Measurements from ENCODE around the gene EFNB2.

The EFNB2 gene

DNA sequence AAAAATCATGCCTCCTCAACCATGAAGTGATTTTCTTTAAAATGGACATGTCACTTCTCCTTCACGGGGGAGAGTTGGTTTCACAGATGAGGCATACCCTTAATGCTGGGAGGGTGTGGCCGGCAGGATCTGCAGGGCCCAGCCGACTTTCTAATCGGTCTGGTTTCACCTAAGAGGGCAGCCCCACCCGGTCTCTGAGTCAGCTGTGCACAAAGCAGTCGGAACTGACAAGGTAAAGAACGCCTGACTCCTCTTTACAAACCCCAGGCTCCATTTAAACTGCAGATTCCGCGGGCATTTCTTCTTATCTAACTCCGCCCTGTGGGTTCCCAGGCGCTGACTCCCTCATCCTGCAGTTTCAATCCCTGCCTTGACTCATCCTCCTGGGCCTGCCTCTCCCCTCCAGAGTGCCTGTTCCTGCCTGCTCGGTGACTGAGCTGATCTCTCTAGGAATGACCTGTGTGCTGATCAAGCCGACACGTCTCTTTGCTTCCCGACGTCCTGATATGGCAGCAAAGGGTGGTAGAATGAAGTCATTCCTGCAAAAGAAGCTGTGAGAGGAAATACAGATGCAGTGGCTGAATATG is 63.4 kb downstream of the EFNB2 start (continued):
- TF ChIP-seq, protein P1, sequence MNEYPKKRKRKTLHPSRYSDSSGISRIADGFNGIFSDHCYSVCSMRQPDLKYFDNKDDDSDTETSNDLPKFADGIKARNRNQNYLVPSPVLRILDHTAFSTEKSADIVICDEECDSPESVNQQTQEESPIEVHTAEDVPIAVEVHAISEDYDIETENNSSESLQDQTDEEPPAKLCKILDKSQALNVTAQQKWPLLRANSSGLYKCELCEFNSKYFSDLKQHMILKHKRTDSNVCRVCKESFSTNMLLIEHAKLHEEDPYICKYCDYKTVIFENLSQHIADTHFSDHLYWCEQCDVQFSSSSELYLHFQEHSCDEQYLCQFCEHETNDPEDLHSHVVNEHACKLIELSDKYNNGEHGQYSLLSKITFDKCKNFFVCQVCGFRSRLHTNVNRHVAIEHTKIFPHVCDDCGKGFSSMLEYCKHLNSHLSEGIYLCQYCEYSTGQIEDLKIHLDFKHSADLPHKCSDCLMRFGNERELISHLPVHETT (tag by site-specific recombination; IDR thresholded peaks at IDR 0.05), result 0 out of 2 replicates have a peak, but pooled peaks have one; percentile 41
- no peak for TF ChIP-seq ZNF626 (tag by site-specific recombination; IDR thresholded peaks at IDR 0.05)
- no peak for TF ChIP-seq ZNF610 (tag by site-specific recombination; IDR thresholded peaks at IDR 0.05; ENCODE audit: borderline replicate concordance)
- TF ChIP-seq ZNF37A (tag by site-specific recombination; IDR thresholded peaks at IDR 0.05), result no peak
- TF ChIP-seq SCRT2 (tag by site-specific recombination; IDR thresholded peaks at IDR 0.05), result peak; percentile 62
- TF ChIP-seq TCF7L2 (IDR thresholded peaks at IDR 0.05; ENCODE audit: borderline replicate concordance, low read depth, low read length), result no peak
- TF ChIP-seq, protein P2, sequence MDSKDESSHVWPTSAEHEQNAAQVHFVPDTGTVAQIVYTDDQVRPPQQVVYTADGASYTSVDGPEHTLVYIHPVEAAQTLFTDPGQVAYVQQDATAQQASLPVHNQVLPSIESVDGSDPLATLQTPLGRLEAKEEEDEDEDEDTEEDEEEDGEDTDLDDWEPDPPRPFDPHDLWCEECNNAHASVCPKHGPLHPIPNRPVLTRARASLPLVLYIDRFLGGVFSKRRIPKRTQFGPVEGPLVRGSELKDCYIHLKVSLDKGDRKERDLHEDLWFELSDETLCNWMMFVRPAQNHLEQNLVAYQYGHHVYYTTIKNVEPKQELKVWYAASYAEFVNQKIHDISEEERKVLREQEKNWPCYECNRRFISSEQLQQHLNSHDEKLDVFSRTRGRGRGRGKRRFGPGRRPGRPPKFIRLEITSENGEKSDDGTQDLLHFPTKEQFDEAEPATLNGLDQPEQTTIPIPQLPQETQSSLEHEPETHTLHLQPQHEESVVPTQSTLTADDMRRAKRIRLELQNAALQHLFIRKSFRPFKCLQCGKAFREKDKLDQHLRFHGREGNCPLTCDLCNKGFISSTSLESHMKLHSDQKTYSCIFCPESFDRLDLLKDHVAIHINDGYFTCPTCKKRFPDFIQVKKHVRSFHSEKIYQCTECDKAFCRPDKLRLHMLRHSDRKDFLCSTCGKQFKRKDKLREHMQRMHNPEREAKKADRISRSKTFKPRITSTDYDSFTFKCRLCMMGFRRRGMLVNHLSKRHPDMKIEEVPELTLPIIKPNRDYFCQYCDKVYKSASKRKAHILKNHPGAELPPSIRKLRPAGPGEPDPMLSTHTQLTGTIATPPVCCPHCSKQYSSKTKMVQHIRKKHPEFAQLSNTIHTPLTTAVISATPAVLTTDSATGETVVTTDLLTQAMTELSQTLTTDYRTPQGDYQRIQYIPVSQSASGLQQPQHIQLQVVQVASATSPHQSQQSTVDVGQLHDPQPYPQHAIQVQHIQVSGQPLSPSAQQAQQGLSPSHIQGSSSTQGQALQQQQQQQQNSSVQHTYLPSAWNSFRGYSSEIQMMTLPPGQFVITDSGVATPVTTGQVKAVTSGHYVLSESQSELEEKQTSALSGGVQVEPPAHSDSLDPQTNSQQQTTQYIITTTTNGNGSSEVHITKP (tag by site-specific recombination; IDR thresholded peaks at IDR 0.05), result peak; percentile 58
- no peak for TF ChIP-seq ZFHX2 (tag by site-specific recombination; conservative IDR thresholded peaks at IDR 0.05)
- TF ChIP-seq, protein P3, sequence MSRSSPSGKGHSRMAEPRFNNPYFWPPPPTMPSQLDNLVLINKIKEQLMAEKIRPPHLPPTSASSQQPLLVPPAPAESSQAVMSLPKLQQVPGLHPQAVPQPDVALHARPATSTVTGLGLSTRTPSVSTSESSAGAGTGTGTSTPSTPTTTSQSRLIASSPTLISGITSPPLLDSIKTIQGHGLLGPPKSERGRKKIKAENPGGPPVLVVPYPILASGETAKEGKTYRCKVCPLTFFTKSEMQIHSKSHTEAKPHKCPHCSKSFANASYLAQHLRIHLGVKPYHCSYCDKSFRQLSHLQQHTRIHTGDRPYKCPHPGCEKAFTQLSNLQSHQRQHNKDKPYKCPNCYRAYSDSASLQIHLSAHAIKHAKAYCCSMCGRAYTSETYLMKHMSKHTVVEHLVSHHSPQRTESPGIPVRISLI (tag by site-specific recombination; IDR thresholded peaks at IDR 0.05), result no peak
- TF ChIP-seq, protein P4, sequence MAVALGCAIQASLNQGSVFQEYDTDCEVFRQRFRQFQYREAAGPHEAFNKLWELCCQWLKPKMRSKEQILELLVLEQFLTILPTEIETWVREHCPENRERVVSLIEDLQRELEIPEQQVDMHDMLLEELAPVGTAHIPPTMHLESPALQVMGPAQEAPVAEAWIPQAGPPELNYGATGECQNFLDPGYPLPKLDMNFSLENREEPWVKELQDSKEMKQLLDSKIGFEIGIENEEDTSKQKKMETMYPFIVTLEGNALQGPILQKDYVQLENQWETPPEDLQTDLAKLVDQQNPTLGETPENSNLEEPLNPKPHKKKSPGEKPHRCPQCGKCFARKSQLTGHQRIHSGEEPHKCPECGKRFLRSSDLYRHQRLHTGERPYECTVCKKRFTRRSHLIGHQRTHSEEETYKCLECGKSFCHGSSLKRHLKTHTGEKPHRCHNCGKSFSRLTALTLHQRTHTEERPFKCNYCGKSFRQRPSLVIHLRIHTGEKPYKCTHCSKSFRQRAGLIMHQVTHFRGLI (tag by site-specific recombination; IDR thresholded peaks at IDR 0.05), result peak; percentile 75; the same call in 1 of the 2 replicates
- no peak for TF ChIP-seq ZNF354C (tag by site-specific recombination; IDR thresholded peaks at IDR 0.05; ENCODE audit: borderline replicate concordance, low read depth)
- no peak for TF ChIP-seq YY2 (tag by site-specific recombination; IDR thresholded peaks at IDR 0.05)
- TF ChIP-seq ZNF777 (tag by site-specific recombination; IDR thresholded peaks at IDR 0.05; ENCODE audit: borderline replicate concordance), result no peak
- TF ChIP-seq, protein P5, sequence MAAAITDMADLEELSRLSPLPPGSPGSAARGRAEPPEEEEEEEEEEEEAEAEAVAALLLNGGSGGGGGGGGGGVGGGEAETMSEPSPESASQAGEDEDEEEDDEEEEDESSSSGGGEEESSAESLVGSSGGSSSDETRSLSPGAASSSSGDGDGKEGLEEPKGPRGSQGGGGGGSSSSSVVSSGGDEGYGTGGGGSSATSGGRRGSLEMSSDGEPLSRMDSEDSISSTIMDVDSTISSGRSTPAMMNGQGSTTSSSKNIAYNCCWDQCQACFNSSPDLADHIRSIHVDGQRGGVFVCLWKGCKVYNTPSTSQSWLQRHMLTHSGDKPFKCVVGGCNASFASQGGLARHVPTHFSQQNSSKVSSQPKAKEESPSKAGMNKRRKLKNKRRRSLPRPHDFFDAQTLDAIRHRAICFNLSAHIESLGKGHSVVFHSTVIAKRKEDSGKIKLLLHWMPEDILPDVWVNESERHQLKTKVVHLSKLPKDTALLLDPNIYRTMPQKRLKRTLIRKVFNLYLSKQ (tag by site-specific recombination; IDR thresholded peaks at IDR 0.05; ENCODE audit: borderline replicate concordance), result no peak
- no peak for TF ChIP-seq ZNF19 (tag by site-specific recombination; IDR thresholded peaks at IDR 0.05; ENCODE audit: low read depth)
- TF ChIP-seq SP3 (tag by site-specific recombination; IDR thresholded peaks at IDR 0.05), result no peak
- TF ChIP-seq ZIC2 (tag by site-specific recombination; IDR thresholded peaks at IDR 0.05), result peak; percentile 17; the same call in 1 of the 2 replicates
- no peak for TF ChIP-seq GFI1B (tag by site-specific recombination; IDR thresholded peaks at IDR 0.05)
- 0 out of 2 replicates have a peak, but pooled peaks have one; percentile 34 for TF ChIP-seq ZSCAN30 (tag by site-specific recombination; IDR thresholded peaks at IDR 0.05)
- no peak for TF ChIP-seq ZBTB8A (tag by site-specific recombination; IDR thresholded peaks at IDR 0.05)
- peak; percentile 71; the same call in 1 of the 2 replicates for TF ChIP-seq IKZF3 (tag by site-specific recombination; IDR thresholded peaks at IDR 0.05)
- no peak for TF ChIP-seq ZNF549 (tag by site-specific recombination; IDR thresholded peaks at IDR 0.05)
- no peak for TF ChIP-seq ZNF501 (tag by site-specific recombination; IDR thresholded peaks at IDR 0.05)
- TF ChIP-seq ZNF266 (tag by site-specific recombination; IDR thresholded peaks at IDR 0.05; ENCODE audit: low read depth), result no peak
- no peak for TF ChIP-seq ZNF768 (tag by site-specific recombination; IDR thresholded peaks at IDR 0.05)
- TF ChIP-seq, protein P6, sequence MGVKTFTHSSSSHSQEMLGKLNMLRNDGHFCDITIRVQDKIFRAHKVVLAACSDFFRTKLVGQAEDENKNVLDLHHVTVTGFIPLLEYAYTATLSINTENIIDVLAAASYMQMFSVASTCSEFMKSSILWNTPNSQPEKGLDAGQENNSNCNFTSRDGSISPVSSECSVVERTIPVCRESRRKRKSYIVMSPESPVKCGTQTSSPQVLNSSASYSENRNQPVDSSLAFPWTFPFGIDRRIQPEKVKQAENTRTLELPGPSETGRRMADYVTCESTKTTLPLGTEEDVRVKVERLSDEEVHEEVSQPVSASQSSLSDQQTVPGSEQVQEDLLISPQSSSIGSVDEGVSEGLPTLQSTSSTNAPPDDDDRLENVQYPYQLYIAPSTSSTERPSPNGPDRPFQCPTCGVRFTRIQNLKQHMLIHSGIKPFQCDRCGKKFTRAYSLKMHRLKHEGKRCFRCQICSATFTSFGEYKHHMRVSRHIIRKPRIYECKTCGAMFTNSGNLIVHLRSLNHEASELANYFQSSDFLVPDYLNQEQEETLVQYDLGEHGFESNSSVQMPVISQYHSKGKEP (tag by site-specific recombination; IDR thresholded peaks at IDR 0.05), result no peak
